Loucy (cell line): Measurements from ENCODE around the gene HPSE2.

Experiments used
- EZH2phosphoT487 ChIP-seq: fragments of 200-600 bp; IDR thresholded peaks from 2 replicates; pipeline ENCODE4 v1.6.1; 2018; ENCODE audit warnings: antibody characterized with exemption, mild to moderate bottlenecking, moderate library complexity, borderline replicate concordance
- TF ChIP-seq, protein P1 (sequence below): fragments of 200-600 bp; sonication (generic); conservative IDR thresholded peaks from 2 replicates; pipeline ENCODE4 v1.5.1; 2014; ENCODE audit warnings: mild to moderate bottlenecking, antibody characterized with exemption, low read length

DNA sequence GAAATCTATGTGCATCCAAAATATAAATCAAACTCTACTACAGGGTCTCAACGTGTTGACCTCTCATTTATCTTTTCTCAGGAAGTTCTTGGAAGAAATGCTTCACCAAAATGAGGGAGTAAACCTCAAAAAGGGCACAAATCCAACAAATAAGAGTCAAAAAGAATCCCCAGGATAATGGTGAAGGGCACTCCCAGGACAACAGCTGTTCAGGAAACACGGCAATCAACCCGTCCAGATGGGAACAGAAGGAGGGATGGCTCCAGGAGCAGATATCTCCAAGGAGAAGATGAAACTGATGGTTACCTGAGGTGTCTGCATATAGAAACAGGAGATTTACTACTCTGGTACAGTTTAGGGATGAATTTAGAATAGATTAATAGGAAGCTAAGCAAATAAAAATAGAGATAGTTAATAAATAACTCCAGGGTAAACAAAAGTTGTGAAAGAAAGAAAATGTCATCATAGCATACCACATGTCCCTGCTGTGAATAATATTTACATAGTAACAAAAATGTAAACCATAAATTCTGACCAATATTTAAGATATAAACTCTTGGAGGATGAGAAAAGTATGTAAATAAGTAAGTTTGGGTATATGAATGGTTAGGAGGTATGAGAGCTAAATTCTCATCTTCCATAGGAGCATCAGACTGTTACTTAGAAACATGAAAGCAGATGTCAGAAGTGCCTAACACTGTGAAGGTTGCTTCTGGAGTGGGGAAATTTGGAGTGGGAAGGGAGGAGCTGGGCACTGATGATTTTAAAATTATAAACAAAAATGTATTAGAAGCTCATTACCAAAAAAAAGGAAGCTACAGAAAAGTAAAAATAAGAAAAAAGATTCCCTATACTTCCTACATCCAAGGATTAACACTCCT is 551.4 kb downstream of the HPSE2 start:
- TF ChIP-seq, protein P1, sequence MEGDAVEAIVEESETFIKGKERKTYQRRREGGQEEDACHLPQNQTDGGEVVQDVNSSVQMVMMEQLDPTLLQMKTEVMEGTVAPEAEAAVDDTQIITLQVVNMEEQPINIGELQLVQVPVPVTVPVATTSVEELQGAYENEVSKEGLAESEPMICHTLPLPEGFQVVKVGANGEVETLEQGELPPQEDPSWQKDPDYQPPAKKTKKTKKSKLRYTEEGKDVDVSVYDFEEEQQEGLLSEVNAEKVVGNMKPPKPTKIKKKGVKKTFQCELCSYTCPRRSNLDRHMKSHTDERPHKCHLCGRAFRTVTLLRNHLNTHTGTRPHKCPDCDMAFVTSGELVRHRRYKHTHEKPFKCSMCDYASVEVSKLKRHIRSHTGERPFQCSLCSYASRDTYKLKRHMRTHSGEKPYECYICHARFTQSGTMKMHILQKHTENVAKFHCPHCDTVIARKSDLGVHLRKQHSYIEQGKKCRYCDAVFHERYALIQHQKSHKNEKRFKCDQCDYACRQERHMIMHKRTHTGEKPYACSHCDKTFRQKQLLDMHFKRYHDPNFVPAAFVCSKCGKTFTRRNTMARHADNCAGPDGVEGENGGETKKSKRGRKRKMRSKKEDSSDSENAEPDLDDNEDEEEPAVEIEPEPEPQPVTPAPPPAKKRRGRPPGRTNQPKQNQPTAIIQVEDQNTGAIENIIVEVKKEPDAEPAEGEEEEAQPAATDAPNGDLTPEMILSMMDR, result no peak
- no peak for TF ChIP-seq EZH2phosphoT487
